Kidney capillary endothelial cell (primary cell): ENCODE results near the gene TMEM165.
A peak's percentile ranks its signal among the peaks of the same experiment; 100 is the strongest.

Experiments
- DNase-seq: peaks from one replicate; pipeline ENCODE4 v3.0.0-alpha.2; 2018; ENCODE audit warnings: low spot score

Gene TMEM165

DNA sequence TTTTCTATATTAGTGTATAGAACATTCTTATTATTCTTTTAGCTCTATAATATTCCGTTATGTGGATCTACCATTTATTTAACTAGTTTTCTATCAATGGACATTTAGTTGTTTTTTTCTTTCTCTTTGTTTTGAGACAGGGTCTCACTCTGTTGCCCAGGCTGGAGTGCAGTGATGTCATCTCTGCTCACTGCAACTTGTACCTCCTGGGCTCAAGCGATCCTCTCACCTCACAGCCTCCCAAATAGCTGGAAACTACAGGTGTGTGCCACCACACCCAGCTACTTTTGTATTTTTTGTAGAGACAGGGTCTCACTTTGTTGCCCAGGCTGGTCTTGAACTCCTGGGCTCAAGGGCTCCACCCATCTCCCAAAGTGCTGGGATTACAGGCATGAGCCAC lies 10.8 kb downstream of the TMEM165 start:
- no peak for DNase-seq

DNA sequence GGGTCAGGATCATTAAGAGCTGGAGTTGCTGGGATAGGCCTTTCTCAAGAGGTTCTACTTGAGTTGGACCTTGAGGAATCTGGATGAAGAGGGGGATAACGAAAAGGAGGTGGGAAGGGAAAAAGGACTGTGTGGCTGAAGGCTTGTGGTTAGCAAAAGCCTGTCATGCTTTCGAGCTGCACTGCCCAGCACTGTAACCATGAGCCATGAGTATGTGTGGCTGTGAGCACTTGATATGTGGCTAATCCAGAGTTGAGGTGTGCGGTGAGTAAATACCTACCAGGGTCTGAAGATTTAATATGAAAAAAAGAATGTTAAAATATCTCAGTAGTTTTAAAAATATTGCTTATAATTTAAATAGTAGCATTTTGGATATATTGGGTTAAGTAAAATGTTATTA lies 11.4 kb downstream of the TMEM165 start:
- no peak for DNase-seq

DNA sequence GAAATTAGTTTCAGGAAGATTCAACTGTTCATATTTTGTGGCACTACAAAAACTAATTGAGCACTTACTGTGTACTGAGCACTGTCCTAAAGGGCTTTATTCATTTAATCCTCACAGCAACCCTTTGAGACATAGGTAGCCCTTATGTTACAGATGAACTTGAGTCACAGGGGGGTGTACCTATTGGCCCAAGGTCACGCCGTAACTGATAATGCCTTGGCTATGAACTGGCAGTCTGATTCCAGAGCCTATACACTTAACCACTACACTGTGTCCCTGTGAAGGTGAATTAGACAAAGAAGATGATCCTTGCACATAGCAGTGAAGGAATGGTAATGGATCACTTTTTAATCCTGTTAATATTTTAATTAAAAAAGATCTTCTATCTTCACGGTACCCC lies 12.0 kb downstream of the TMEM165 start:
- DNase-seq: no peak

DNA sequence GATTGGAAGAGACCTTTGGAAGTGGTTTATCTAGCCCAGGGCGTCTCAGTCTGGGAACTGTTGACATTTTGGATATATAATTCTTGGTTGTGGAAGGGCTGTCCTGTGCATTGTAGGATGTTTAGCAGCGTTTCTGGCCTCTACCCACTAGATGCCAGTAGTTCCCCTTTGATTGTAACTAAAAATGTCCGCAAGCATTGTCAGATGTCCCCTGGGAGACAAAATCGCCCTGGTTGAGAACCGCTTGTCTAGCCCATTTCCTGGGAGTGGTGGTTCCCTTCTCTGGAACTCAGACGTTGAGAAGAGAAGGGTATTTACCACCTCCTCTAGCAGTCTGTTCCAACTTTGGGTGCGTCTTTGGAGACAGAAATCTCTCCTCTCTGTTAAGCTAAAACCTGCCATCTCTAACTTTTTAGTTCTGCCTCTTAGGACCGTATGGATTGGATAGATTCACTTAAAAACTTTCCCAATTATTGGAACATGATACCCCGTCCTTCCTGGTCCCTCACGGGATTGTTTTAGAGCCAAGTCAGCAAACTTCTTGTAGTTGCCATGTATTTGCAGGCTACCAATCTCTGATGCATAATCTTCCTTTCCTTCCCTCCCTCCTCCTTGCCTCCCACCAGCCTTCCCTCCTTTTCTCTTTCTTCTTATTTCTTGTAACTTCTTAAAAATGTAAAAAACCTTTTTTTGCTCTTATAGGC lies 13.9 kb downstream of the TMEM165 start:
- no peak for DNase-seq

DNA sequence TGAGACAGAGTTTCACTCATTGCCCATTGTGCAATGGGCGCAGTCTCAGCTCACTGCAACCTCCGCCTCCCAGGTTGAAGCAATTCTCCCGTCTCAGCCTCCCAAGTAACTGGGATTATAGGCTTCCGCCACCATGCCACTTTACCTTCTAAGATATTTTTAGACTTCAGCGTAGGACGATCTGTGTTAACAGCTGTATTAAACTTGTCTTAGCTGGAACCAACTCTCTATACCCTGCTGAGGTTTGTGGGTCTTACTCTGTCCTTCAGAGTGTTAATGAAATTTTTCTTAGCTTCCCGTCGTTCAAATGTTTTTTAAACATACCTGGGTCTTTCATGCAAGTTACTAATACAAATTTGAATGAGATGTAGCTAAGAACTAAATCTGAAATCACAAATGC lies 14.7 kb downstream of the TMEM165 start:
- DNase-seq: no peak

DNA sequence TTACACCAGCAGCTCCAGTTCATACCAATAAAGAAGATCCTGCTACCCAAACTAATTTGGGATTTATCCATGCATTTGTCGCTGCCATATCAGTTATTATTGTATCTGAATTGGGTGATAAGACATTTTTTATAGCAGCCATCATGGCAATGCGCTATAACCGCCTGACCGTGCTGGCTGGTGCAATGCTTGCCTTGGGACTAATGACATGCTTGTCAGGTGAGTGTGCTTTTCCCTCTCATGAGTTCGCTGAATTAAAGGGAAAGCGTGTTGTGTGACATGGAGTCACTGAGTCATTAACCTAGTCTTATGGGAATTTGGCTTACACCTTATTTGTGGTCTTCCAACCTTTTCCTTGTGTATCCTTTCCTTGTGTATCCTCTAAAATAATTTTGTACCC lies 15.9 kb downstream of the TMEM165 start:
- no peak for DNase-seq

DNA sequence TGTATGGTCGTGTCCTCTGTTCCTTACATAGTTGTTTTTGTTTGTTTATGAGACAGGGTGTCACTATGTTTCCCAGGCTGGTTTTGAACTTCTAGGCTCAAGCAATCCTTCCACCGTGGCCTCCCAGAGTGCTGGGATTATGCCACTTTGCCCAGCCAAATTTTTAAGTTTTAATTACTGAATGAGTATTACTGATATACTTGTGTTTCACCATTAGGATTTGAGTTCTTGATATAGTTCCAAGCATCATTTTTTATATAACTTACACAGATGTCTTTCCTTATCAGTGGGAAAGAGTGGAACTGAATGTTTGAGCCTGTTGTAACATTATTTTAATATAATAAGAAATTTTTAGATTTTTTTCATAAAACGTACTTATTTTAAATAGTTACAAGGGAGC lies 20.4 kb downstream of the TMEM165 start:
- no peak for DNase-seq

DNA sequence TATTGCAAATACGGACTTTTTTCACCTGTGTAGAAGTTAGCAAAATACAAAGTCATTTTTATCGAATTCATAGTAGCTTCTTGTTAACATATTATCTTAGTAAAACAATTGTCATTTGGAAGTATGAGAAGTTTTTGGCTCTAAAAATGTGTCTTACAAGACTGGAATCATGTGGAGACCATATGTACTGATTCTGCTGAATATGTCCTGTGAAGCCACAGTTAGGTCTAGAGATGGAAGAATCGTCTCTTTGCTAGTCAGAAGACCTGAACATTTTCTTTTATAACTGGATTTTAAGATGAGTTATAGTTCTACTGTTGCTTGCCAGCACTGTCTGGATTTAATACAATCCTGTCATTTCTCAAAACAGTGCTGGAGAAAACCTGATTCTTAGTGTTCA lies 29.0 kb downstream of the TMEM165 start:
- DNase-seq: no peak

DNA sequence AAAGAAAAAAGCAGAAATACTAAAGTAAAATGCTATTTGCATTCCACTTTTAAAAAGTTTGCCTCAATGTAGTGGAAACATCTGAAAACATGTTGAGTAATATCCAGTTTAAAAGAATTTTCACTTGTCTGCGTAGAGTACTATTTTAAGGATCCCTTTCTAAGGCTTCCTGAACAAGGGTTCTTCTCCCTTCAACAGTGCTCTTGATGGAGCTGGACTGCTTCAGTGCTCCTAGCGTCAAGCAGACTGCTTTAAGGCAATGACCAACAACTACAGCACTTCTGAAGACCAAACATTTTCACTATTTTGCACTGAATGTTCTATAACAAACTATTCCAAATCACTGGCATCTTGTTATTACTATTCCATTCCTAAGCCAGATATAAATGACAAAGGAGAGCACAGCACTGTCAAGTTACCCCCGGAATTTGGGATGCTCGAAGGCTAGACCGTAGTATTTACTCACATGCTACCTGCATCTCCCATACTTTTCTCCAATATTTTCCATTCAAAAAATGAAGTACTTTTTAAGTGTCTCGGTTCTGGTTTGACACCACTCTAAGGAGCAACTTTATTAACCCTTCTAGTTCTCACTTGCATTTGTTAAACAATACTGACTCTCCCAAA lies 36.1 kb downstream of the TMEM165 start:
- no peak for DNase-seq

DNA sequence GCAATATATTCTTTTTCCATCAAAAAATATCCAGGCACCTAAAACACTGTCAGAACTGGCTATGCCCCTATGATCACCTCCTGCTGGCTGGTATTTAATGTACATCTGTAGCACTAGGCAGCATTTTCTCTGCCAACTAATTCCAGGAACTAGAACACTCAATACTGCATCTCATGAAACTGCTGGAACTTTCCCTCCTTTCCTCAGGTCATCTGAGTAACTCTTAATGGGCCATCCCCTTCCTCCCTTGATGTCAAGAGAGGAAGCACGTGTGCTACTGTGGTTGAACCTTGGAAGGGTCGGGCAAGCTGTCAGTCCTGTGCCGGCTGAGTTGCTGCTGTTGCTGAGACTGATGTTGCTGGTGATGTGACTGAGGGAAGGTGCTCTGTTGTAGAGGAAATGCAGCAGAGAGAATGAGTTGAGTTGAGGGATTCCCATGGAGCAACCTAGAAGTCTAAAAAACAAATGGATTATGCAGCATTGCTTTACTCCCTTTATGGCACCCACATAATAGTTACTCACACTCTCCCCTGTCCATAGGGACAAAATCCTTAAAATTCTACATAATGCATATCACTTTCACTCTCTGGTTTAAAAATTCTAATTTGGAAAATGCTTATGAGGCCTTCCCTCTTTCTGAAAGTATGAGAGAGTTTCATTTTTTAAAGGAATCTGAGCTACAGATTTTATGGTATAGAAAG lies 39.5 kb downstream of the TMEM165 start:
- peak; percentile 14 for DNase-seq

DNA sequence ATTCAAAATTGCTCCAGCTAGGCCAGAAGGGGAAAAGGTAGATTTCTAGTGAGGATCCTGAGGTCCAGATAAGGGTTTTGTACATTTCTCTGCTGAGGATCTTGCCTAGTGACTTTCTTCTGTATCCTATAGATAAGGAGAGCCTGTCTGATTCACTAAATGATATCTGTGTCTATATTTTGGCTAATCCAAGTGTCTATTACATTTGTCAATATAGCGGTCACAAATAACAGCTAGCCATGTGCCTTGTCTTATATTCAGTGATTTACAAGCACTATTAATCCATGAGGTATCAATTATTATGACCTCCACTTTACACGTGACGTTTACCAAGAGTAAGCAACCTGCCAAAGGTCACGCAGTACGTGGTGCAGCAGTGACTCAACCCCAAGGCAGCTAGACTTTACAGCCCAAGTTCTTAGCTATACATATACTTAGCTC lies 41.6 kb downstream of the TMEM165 start:
- no peak for DNase-seq

DNA sequence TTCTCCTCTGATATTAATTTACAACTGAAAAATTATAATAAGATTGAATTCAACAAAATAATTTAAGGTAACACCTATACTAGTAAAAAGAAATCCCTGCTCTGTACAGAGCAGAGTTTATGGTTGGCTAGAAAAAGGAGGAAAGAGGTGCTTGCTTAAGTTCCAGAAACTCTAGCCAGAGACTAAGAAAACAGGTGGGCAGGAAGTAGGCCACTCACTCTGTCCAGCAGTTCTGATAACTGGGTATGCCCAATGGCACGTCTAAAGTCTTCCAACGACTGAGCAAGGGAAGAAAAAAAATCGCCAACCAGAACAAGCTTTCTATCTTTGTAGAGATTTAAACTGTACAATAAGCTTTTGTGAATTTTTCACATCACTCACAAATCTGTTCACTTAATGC lies 42.1 kb downstream of the TMEM165 start:
- no peak for DNase-seq

DNA sequence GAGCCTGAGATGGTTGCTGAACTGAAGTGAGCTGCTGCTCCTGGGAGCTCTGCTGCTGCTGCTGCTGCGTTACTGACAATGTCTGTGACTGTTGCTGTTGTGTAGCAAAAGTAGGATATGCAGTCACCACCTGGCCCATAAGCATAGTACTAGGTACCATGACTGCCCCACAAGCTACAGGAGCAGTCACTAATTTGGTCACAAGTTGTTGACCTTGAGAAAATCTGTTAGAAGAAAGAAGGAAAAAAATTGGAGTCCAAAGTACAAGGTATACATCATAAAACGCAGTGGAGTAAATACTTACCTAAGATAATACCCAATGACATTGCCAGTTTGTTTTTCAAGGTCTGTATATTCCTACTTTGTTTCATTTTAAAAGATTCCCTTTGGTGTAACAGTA lies 42.6 kb downstream of the TMEM165 start:
- no peak for DNase-seq

DNA sequence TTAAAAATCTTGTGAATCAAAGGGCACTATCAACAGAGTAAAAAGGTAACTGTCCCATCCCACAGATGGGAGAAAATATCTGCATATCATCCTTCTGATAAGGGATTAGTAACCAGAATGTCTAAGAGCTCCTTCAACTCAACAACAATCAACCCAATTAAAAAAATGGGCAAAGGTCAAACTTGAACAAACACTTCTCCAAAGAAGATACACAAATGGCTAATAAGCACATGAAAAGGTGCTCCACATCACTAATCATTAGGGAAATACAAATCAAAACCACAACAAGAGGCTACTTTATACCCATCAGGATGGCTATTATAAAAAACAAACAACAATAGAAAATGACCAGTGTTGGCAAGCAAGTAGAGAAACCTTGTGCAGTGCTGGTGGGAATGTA lies 43.3 kb downstream of the TMEM165 start:
- no peak for DNase-seq

DNA sequence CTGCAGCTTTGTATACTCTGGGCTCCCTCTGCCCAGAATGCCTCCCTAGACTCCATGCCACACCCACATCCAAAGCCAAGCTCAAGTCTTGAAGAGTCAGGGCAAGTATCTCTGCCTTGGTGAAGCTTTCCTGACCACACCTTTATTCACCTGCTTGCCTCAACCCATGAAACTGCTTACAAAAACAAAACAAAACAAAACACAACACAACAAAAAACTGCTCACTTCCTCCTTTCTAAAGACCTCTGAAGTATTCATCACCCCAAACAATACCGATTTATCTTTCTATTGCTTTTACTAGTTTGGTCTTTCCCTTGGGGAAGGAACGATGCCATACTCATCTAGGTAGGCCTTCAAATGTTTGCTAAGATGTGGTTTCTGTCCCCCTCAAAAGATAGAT lies 45.0 kb downstream of the TMEM165 start:
- DNase-seq: no peak

DNA sequence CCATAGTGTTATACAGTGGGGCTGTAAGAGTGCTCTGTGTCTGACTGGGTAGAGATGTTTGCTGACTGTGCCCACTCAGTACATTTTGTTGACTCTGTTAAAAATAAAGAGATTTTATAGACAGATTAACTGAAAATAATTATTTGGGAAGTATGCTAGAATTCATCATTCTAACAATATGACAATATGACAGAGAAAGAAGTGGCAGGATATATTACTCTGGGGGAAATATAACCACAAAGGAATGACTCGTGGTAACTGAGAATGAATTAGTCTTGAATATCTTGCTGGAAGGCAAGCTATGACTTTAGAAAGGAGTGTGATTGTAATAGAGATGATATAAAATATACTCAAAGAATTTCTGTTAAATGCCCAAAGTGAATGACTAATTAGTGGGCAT lies 46.8 kb downstream of the TMEM165 start:
- peak; percentile 15 for DNase-seq

DNA sequence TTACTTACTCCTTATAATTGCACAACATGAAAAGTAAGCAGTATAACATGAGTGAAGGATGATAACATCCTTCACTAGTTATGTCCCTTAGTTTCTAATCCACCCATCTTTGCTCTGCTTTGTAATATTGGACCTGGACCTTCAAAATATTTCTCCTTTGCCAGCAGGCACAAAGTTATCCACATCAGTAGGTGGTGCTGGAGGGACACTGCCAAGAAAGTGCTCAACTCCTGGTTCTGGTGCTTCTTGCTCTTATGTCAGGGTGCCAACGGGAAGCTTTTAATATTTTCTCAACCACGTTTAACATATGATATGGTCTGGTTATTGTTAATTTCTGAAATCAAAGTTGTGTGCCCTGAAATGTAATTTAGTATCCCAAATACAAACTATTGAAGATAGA lies 49.1 kb downstream of the TMEM165 start:
- DNase-seq: no peak

DNA sequence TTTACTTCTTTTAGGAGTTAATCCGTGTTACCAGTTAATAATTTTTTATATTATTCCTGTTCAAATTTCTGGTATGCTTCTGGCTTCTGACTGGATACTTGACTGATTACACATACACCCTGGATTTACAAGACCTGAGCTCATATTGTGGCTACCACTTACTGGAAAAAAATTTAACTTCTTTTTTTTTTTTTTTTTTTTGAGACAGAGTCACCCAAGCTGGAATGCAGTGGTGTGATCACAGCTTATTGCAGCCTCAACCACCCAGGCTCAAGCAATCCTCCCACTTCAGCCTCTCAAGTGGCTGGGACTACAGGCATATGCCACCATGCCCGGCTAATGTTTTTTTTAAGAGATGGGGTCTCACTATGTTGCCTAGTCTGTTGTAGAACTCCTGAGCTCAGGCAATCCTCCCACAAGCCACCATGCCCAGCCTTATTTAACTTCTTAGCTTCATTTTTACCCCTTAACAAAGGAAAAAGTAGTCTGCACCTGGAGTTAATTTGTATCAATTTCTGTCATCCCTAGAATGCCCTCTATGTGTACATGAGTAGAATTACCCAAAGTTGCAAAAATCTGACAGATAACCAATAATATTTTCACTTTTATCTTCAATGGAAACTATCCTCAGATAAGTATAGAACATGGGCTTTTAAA lies 50.3 kb downstream of the TMEM165 start:
- DNase-seq: no peak

DNA sequence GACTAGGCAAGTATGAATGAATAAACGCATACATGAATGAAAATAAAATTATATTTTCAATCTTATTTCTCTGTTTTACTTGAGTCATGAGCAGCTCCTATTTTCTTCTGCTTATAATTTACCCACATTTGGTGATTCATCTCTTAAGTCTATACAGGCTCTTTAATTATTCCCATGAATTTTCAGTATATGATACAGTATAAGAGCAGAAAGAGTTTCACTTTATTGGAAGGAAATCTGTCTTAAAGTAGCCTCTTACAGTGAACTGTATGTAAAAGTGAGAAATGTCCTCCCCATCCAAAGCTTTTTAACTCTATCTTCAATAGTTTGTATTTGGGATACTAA lies 50.8 kb downstream of the TMEM165 start:
- no peak for DNase-seq

DNA sequence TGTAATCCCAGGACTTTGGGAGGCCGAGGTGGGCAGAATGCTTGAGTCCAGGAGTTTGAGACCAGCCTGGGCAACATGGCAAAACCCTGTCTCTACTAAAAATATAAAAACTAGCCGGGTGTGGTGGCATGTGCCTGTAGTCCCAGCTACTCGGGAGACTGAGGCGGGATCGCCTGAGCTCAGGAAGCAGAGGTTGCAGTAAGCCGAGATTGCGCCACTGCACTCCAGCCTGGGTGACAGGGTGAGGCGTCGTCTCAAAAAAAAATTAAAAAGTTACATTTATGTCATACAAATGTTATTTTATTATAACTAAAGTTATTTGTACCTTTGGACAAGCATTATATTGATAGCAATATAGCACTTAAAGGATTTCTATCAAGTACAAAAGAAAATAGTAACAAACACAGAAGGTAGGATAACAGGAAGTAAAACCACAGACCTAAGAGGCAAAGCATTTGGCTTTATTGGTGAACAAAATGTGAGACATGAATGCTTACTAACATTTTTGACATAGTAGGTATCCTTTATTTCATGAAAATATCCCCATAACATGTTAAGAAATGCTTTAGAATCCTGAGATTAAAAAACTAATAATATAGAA lies 51.5 kb downstream of the TMEM165 start:
- no peak for DNase-seq

DNA sequence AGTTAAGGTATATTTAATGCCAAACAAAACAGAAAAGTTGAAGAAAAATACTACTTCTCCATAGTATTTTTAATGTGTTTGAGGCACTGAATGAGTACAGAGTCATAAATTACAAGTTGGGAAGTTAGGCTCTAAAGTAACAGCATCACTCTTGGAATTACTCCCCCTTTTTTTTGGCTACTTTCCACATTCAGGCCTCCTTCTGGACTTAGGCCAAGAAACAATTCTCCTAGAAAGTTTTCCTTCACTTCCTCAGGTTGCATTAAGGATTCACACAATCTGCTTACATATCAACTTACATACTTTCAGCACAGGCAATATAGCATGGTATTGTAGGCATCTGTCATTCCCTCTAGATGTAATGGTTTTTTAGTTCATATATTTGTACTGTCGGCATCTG lies 52.1 kb downstream of the TMEM165 start:
- no peak for DNase-seq

DNA sequence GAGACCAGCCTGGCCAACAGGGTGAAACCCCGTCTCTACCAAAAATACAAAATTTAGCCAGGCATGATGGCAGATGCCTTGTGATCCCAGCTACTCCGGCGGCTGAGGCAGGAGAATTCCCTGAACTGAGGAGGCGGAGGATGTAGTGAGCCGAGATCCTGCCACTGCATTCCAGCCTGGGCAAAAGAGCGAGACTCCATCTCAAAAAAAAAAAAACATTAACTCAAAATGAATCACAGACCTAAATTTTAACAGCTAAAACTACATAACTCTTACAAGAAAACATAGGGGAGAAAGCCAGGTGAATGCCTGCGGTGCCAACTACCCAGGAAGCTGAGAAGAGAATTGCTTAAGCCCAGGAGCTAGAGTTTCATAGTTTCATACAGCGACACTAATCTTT lies 54.8 kb downstream of the TMEM165 start:
- DNase-seq: no peak

DNA sequence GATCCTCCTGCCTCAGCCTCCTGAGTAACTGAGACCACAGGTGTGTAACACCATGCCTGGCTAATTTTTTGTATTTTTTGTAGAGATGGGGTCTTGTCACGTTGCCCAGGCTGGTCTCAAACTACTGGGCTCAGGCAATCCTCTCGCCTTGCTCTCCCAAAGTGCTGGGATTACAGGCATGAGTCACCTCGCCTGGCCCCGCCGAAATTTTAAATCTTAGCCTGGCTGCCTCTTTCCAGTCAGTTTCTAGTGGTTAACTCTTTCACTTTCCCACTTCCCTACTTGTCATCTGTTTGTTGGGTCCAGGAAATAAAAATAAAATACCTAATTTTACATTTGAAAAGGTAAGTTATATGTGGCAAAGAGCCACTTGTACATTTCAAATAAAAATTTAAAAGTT lies 62.4 kb downstream of the TMEM165 start:
- DNase-seq: no peak
